GM12892 (cell line): ENCODE measurements around the gene LAMA3.

Experiments used
- DNase-seq: peaks from one replicate; pipeline ENCODE4 v3.0.0; 2011; ENCODE audit not compliant: insufficient read length
- FAIRE-seq: peaks from 2 replicates; lab custom pipeline; 2011; peaks lifted over from hg19 to GRCh38; lab: Jason Lieb, UNC
- POLR2A ChIP-seq: IDR thresholded peaks from 2 replicates; pipeline ENCODE4 v1.6.1; 2011; ENCODE audit warnings: low read depth, low read length, control low read depth
- POLR2AphosphoS5 ChIP-seq: IDR thresholded peaks from 2 replicates; pipeline ENCODE4 v1.6.1; 2011; ENCODE audit warnings: low read depth, low read length, control low read depth
- TAF1 ChIP-seq: IDR thresholded peaks from 2 replicates; pipeline ENCODE4 v1.6.1; 2011; ENCODE audit warnings: low read depth, mild to moderate bottlenecking, control low read depth, low read length, borderline replicate concordance

The LAMA3 gene

GRCh38 chr18:23936381-23936958, 247.2 kb downstream of the LAMA3 start:
- DNase-seq (no peak), FAIRE-seq (no peak)
- TF ChIP-seq TAF1 = no peak
- no peak for TF ChIP-seq POLR2A
- no peak for TF ChIP-seq POLR2AphosphoS5

- no peak for FAIRE-seq
- TF ChIP-seq POLR2AphosphoS5 (no peak), POLR2A (no peak), TAF1 (no peak)
These were observed 248.9 kb downstream of the LAMA3 start for GRCh38 chr18:23938043-23938756.

GRCh38 chr18:23938901-23939341, 249.7 kb downstream of the LAMA3 start:
- no peak for FAIRE-seq

More at GRCh38 chr18:23938043-23938756, 248.9 kb downstream of the LAMA3 start:
- no peak for DNase-seq

GRCh38 chr18:23939366-23939765, 250.1 kb downstream of the LAMA3 start:
- FAIRE-seq = no peak
- no peak for TF ChIP-seq POLR2AphosphoS5
- TF ChIP-seq TAF1 = no peak
- TF ChIP-seq POLR2A = no peak
- no peak for DNase-seq

More at GRCh38 chr18:23938901-23939341, 249.7 kb downstream of the LAMA3 start:
- no peak for DNase-seq
- TF ChIP-seq TAF1 (no peak), POLR2A (no peak), POLR2AphosphoS5 (no peak)

- TF ChIP-seq TAF1 = no peak
- TF ChIP-seq POLR2AphosphoS5 = no peak
- no peak for TF ChIP-seq POLR2A
- FAIRE-seq (no peak), DNase-seq (no peak)
These were observed 250.6 kb downstream of the LAMA3 start for GRCh38 chr18:23939896-23940295.

GRCh38 chr18:23941791-23942190, 252.5 kb downstream of the LAMA3 start:
- TF ChIP-seq POLR2AphosphoS5 = no peak
- TF ChIP-seq POLR2A = no peak
- TF ChIP-seq TAF1 = no peak
- FAIRE-seq (no peak), DNase-seq (no peak)

- peak; percentile 88 for FAIRE-seq
- peak; percentile 42 for DNase-seq
- no peak for TF ChIP-seq POLR2A
These were observed 253.9 kb downstream of the LAMA3 start for GRCh38 chr18:23943104-23943503.

- FAIRE-seq (no peak), DNase-seq (no peak)
- TF ChIP-seq POLR2AphosphoS5 (no peak), TAF1 (no peak), POLR2A (no peak)
These were observed 254.8 kb downstream of the LAMA3 start for GRCh38 chr18:23943903-23944624.

GRCh38 chr18:23945416-23946079, 256.3 kb downstream of the LAMA3 start:
- FAIRE-seq = peak; percentile 64
- no peak for TF ChIP-seq POLR2AphosphoS5
- no peak for TF ChIP-seq POLR2A
- no peak for TF ChIP-seq TAF1
- no peak for DNase-seq

- TF ChIP-seq POLR2AphosphoS5 = no peak
- TF ChIP-seq POLR2A = no peak
- no peak for TF ChIP-seq TAF1
- FAIRE-seq (no peak), DNase-seq (no peak)
These were observed 260.6 kb downstream of the LAMA3 start for GRCh38 chr18:23949863-23950262.

GRCh38 chr18:23950644-23951043, 261.4 kb downstream of the LAMA3 start:
- no peak for FAIRE-seq

GRCh38 chr18:23951206-23951605, 262.0 kb downstream of the LAMA3 start:
- FAIRE-seq (no peak), DNase-seq (no peak)
- TF ChIP-seq POLR2A (no peak), POLR2AphosphoS5 (no peak), TAF1 (no peak)

More at GRCh38 chr18:23950644-23951043, 261.4 kb downstream of the LAMA3 start:
- no peak for TF ChIP-seq POLR2A
- no peak for DNase-seq
